ENCODE results near the gene HOXA9. TPM values are rescaled to one million over a fixed set of nuclear protein-coding genes. Genes with fewer than 3 reads are reported as not detected.

The HOXA9 gene
- polyA plus RNA-seq, 1 donor (not counting 4 experiments of a cell fraction or from before 2014, with no cell fraction given), result 28.1 TPM

- DNase-seq (ENCODE audit: low read depth, low spot score) (no peak), FAIRE-seq (no peak)
- H3K27ac ChIP-seq (ENCODE audit: control insufficient read depth, insufficient read depth, low read length), result no peak overlapping the region
- no peak overlapping the region for H2AFZ ChIP-seq (ENCODE audit: control insufficient read depth, low read length)
- H3K4me1 ChIP-seq (ENCODE audit: control insufficient read depth, extremely low read depth, insufficient read depth, low read length), result peaks cover 7% of the 10 kb centered on the region
- no peak for TF ChIP-seq CTCF (optimal IDR thresholded peaks at IDR 0.05 in 1 of 3, IDR thresholded peaks at IDR 0.05 in 1 of 3, conservative IDR thresholded peaks at IDR 0.05 in 1 of 3; ENCODE audit: extremely low read depth in 1 of 3, insufficient read depth in 2 of 3, low read length in 3 of 3)
- peak; percentile 25 for TF ChIP-seq EZH2 (IDR thresholded peaks at IDR 0.05; ENCODE audit: low read length)
- no peak overlapping the region for H3K9ac ChIP-seq (ENCODE audit: control insufficient read depth, extremely low read depth, insufficient read depth, low read length)
- H3K27me3 ChIP-seq (ENCODE audit: control insufficient read depth, extremely low read depth, insufficient read depth, low read length), result peaks cover 88% of the 10 kb centered on the region
- H3K36me3 ChIP-seq (ENCODE audit: control insufficient read depth in 2 of 2, extremely low read depth in 1 of 2, insufficient read depth in 2 of 2, low read length in 2 of 2), result no peaks in the 10 kb centered on the region
- H3K9me1 ChIP-seq (ENCODE audit: control insufficient read depth, extremely low read depth, insufficient read depth, low read length), result no peaks in the 10 kb centered on the region
- no peaks in the 10 kb centered on the region for H3K79me2 ChIP-seq (ENCODE audit: control insufficient read depth, insufficient read depth, low read length)
- no peaks in the 10 kb centered on the region for H3K9me3 ChIP-seq (ENCODE audit: control insufficient read depth, low read depth, low read length)
- dilution Hi-C loops (cut with MboI; ENCODE audit: extremely low pct_ligation_motif_present, low sequenced_read_pairs), result loop anchor here (25.0 kb wide), 1 partner anchor 386 kb away; no protein-coding TSS in a partner anchor
- peak overlapping the region in 1 of 3 experiments; percentile 16 for H3K4me3 ChIP-seq (ENCODE audit: control insufficient read depth in 2 of 3, extremely low read depth in 1 of 3, insufficient read depth in 2 of 3, low read depth in 1 of 3, low read length in 3 of 3)
- peaks cover 5% of the 10 kb centered on the region for H4K20me1 ChIP-seq (ENCODE audit: control insufficient read depth, extremely low read depth, insufficient read depth, low read length)
- peak overlapping the region; percentile 67 for H3K4me2 ChIP-seq (ENCODE audit: control insufficient read depth, extremely low read depth, insufficient read depth, low read depth, low read length)
These were observed 36.3 kb upstream of the HOXA9 start for GRCh38 chr7:27201580-27202017.

- H3K27ac ChIP-seq (ENCODE audit: control insufficient read depth, insufficient read depth, low read length), result no peak overlapping the region
- peak; percentile 95 for TF ChIP-seq EZH2 (IDR thresholded peaks at IDR 0.05; ENCODE audit: low read length)
- TF ChIP-seq CTCF (optimal IDR thresholded peaks at IDR 0.05 in 1 of 3, IDR thresholded peaks at IDR 0.05 in 1 of 3, conservative IDR thresholded peaks at IDR 0.05 in 1 of 3; ENCODE audit: extremely low read depth in 1 of 3, insufficient read depth in 2 of 3, low read length in 3 of 3), result no peak
- dilution Hi-C loops (cut with MboI; ENCODE audit: extremely low pct_ligation_motif_present, low sequenced_read_pairs), result loop anchor here (25.0 kb wide), 1 partner anchor 386 kb away; no protein-coding TSS in a partner anchor
These were observed 35.6 kb upstream of the HOXA9 start for GRCh38 chr7:27200761-27201579.

More at GRCh38 chr7:27200761-27201579, 35.6 kb upstream of the HOXA9 start:
- Histone ChIP-seq H3K4me3 (ENCODE audit: control insufficient read depth in 2 of 3, extremely low read depth in 1 of 3, insufficient read depth in 2 of 3, low read depth in 1 of 3, low read length in 3 of 3) (peak overlapping the region in 2 of 3 experiments; percentile 35 to 57), H3K9ac (ENCODE audit: control insufficient read depth, extremely low read depth, insufficient read depth, low read length) (no peak overlapping the region), H3K4me2 (ENCODE audit: control insufficient read depth, extremely low read depth, insufficient read depth, low read depth, low read length) (peak overlapping the region; percentile 82), H3K9me3 (ENCODE audit: control insufficient read depth, low read depth, low read length) (no peaks in the 10 kb centered on the region), H3K9me1 (ENCODE audit: control insufficient read depth, extremely low read depth, insufficient read depth, low read length) (no peaks in the 10 kb centered on the region), H3K36me3 (ENCODE audit: control insufficient read depth in 2 of 2, extremely low read depth in 1 of 2, insufficient read depth in 2 of 2, low read length in 2 of 2) (no peaks in the 10 kb centered on the region), H4K20me1 (ENCODE audit: control insufficient read depth, extremely low read depth, insufficient read depth, low read length) (peaks cover 5% of the 10 kb centered on the region), H2AFZ (ENCODE audit: control insufficient read depth, low read length) (peak overlapping the region; percentile 15), H3K79me2 (ENCODE audit: control insufficient read depth, insufficient read depth, low read length) (no peaks in the 10 kb centered on the region), H3K4me1 (ENCODE audit: control insufficient read depth, extremely low read depth, insufficient read depth, low read length) (peaks cover 7% of the 10 kb centered on the region), H3K27me3 (ENCODE audit: control insufficient read depth, extremely low read depth, insufficient read depth, low read length) (peaks cover 86% of the 10 kb centered on the region)
- no peak for DNase-seq (ENCODE audit: low read depth, low spot score)
- no peak for FAIRE-seq

Data from keratinocyte (primary cell).